ENCODE results near the gene KTI12.
"Not testable (repeated sequence)": the region's sequence is repeated elsewhere in the genome, so short reads cannot be mapped to it uniquely, and the experiment has no call there.

Gene KTI12

GRCh38 chr1:52032124-52032784 lies 1.4 kb downstream of the KTI12 start:
- DNase-seq, result no peak
- no peaks in the 10 kb centered on the region for H3K9me3 Mint-ChIP-seq

GRCh38 chr1:52028839-52029238 lies 4.8 kb downstream of the KTI12 start:
- H3K9me3 Mint-ChIP-seq; DNase-seq; H3K27ac Mint-ChIP-seq; H3K4me3 Mint-ChIP-seq; H3K27me3 Mint-ChIP-seq (ENCODE audit: low read depth, poor library complexity): not testable (repeated sequence)
- Mint-ChIP-seq H3K36me3 (ENCODE audit: low read depth) (peaks cover 21% of the 10 kb centered on the region), H3K4me1 (peaks cover 32% of the 10 kb centered on the region)

More at GRCh38 chr1:52032124-52032784, 1.4 kb downstream of the KTI12 start:
- Mint-ChIP-seq H3K27me3 (ENCODE audit: low read depth, poor library complexity) (peaks cover 2% of the 10 kb centered on the region), H3K36me3 (ENCODE audit: low read depth) (peaks cover 6% of the 10 kb centered on the region), H3K27ac (no peak overlapping the region), H3K4me1 (peaks cover 37% of the 10 kb centered on the region), H3K4me3 (peak overlapping the region; percentile 90)
- no peak for TF ChIP-seq CTCF (IDR thresholded peaks at IDR 0.05)

- H3K4me3 Mint-ChIP-seq, result no peak overlapping the region
- TF ChIP-seq CTCF (IDR thresholded peaks at IDR 0.05), result no peak
- peaks cover 6% of the 10 kb centered on the region for H3K27me3 Mint-ChIP-seq (ENCODE audit: low read depth, poor library complexity)
- no peaks in the 10 kb centered on the region for H3K9me3 Mint-ChIP-seq
- H3K4me1 Mint-ChIP-seq, result peaks cover 30% of the 10 kb centered on the region
- H3K36me3 Mint-ChIP-seq (ENCODE audit: low read depth), result peaks cover 26% of the 10 kb centered on the region
- DNase-seq, result no peak
- no peak overlapping the region for H3K27ac Mint-ChIP-seq
Observed at GRCh38 chr1:52028328-52028727, 5.3 kb downstream of the KTI12 start.

GRCh38 chr1:52026278-52026677 lies 7.3 kb downstream of the KTI12 start:
- H3K36me3 Mint-ChIP-seq (ENCODE audit: low read depth), result peaks cover 39% of the 10 kb centered on the region
- peaks cover 15% of the 10 kb centered on the region for H3K4me1 Mint-ChIP-seq
- H3K27me3 Mint-ChIP-seq (ENCODE audit: low read depth, poor library complexity), result peaks cover 6% of the 10 kb centered on the region
- no peak for TF ChIP-seq CTCF (IDR thresholded peaks at IDR 0.05)
- H3K27ac Mint-ChIP-seq, result no peak overlapping the region
- no peak for DNase-seq
- no peaks in the 10 kb centered on the region for H3K9me3 Mint-ChIP-seq
- H3K4me3 Mint-ChIP-seq, result no peak overlapping the region

GRCh38 chr1:52022133-52022532 lies 11.5 kb downstream of the KTI12 start:
- H3K9me3 Mint-ChIP-seq, result no peaks in the 10 kb centered on the region
- peaks cover 47% of the 10 kb centered on the region for H3K36me3 Mint-ChIP-seq (ENCODE audit: low read depth)
- no peaks in the 10 kb centered on the region for H3K4me1 Mint-ChIP-seq
- no peak for TF ChIP-seq CTCF (IDR thresholded peaks at IDR 0.05)
- no peak overlapping the region for H3K4me3 Mint-ChIP-seq
- H3K27me3 Mint-ChIP-seq (ENCODE audit: low read depth, poor library complexity), result peaks cover 3% of the 10 kb centered on the region
- H3K27ac Mint-ChIP-seq, result no peak overlapping the region
- DNase-seq, result no peak

- Mint-ChIP-seq H3K27ac (no peak overlapping the region), H3K36me3 (ENCODE audit: low read depth) (no peaks in the 10 kb centered on the region), H3K4me1 (no peaks in the 10 kb centered on the region), H3K4me3 (no peak overlapping the region), H3K27me3 (ENCODE audit: low read depth, poor library complexity) (peaks cover 40% of the 10 kb centered on the region), H3K9me3 (no peaks in the 10 kb centered on the region)
- no peak for TF ChIP-seq CTCF (IDR thresholded peaks at IDR 0.05)
- no peak for DNase-seq
Observed at GRCh38 chr1:52008071-52008809, 25.4 kb downstream of the KTI12 start.

Measured in nephron progenitor cell (in vitro differentiated cells).